Neural crest cell (in vitro differentiated cells): ENCODE results near the gene TTI1. TPM values are rescaled to one million over a fixed set of nuclear protein-coding genes. Genes with fewer than 3 reads are reported as not detected.

Experiments
- DNase-seq: peaks from one replicate; pipeline ENCODE4 v3.0.0; 2021; ENCODE audit warnings: low read depth, mixed read lengths, low spot score
- H3K27ac Mint-ChIP-seq: one replicate; pipeline ENCODE4 v1.8.0; 2021; ENCODE audit warnings: mild to moderate bottlenecking, mixed read lengths; ENCODE audit not compliant: unreplicated experiment
- H3K27me3 Mint-ChIP-seq: 2 replicates; pipeline ENCODE4 v1.8.0; 2021; ENCODE audit warnings: low read depth, mild to moderate bottlenecking, mixed read lengths
- H3K36me3 Mint-ChIP-seq: 2 replicates; pipeline ENCODE4 v1.8.0; 2021; ENCODE audit warnings: low read depth, mild to moderate bottlenecking, mixed read lengths
- H3K4me1 Mint-ChIP-seq: 2 replicates; pipeline ENCODE4 v1.8.0; 2021; ENCODE audit warnings: mixed read lengths
- H3K4me3 Mint-ChIP-seq: one replicate; pipeline ENCODE4 v1.8.0; 2021; ENCODE audit warnings: mild to moderate bottlenecking, mixed read lengths
- H3K9me3 Mint-ChIP-seq: 2 replicates; pipeline ENCODE4 v1.8.0; 2021; ENCODE audit warnings: mixed read lengths
- total RNA-seq: library from RNA; stranded (reverse); gene quantifications from 2 replicates; pipeline ENCODE4 v1.2.1, GENCODE V29; 2021
- TF ChIP-seq, protein P1 (sequence below): fragments of 200-600 bp; sonication (generic); conservative IDR thresholded peaks from 2 replicates; pipeline ENCODE4 v1.5.0; 2021; ENCODE audit warnings: antibody characterized with exemption, mild to moderate bottlenecking

TTI1 gene
- total RNA-seq, 1 donor from 2014 or later = 52.9 TPM

DNA sequence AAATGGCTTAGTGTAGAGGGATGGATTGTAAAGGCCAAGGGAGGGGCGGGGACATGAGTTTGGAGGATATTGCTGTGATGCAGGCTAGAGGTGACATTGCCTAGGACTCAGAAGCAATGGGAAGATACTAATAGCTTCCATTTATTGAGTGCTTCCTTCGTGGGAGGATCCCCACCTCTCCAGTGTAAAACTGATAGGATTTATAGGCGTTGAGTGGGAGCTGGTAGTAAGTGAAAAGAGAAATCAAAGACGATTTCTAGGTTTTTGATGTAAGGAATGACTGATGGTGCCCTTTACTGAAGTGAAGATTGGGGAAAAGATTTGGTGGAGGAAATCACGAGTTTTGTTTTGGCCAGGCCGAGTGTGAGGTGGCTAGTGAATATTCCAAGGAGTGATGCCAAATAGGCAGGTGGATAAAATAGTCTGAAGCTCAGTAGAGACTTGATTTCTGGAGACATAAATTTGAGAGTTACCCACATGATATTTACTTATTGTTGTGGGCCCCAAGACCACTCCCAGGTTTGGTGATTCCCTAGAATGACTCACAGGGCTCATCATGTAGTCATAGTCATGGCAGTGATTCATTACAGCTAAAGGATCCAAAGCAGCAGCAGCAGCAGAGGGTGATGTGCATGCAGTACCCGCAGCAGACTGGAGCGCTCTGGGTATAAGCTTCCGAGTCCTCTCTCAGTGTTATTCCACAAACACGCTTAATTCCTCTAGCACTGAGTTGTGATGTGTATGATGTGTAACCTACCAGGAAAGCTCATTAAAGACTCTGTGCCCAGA lies 10.4 kb upstream of the TTI1 start:
- Mint-ChIP-seq H3K9me3 (no peaks in the 10 kb centered on the region), H3K36me3 (peaks cover 7% of the 10 kb centered on the region), H3K27ac (no peak overlapping the region), H3K4me3 (no peak overlapping the region), H3K4me1 (peaks cover 14% of the 10 kb centered on the region), H3K27me3 (no peaks in the 10 kb centered on the region)
- TF ChIP-seq, protein P1, sequence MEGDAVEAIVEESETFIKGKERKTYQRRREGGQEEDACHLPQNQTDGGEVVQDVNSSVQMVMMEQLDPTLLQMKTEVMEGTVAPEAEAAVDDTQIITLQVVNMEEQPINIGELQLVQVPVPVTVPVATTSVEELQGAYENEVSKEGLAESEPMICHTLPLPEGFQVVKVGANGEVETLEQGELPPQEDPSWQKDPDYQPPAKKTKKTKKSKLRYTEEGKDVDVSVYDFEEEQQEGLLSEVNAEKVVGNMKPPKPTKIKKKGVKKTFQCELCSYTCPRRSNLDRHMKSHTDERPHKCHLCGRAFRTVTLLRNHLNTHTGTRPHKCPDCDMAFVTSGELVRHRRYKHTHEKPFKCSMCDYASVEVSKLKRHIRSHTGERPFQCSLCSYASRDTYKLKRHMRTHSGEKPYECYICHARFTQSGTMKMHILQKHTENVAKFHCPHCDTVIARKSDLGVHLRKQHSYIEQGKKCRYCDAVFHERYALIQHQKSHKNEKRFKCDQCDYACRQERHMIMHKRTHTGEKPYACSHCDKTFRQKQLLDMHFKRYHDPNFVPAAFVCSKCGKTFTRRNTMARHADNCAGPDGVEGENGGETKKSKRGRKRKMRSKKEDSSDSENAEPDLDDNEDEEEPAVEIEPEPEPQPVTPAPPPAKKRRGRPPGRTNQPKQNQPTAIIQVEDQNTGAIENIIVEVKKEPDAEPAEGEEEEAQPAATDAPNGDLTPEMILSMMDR = no peak
- DNase-seq = no peak

DNA sequence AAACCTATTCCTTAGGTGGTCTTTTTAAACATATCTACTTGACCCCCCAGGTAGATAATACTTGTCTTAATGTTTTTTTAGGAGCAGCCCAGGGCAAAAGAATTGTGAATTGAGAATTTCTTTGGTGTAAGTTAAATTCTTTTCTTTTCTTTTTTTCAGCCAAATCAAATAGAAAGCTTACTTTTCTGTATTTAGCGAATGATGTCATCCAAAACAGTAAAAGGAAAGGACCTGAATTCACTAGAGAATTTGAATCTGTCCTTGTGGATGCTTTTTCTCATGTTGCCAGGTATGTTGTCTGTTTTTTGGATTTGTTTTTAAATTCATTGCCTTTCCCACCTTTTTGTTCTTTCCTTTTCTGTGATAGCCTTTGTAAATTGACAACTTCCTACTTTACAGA lies 7.0 kb upstream of the TTI1 start:
- H3K36me3 Mint-ChIP-seq = peaks cover 14% of the 10 kb centered on the region
- TF ChIP-seq, protein P1 = no peak
- H3K9me3 Mint-ChIP-seq = no peaks in the 10 kb centered on the region
- H3K27ac Mint-ChIP-seq = no peak overlapping the region
- no peak for DNase-seq
- H3K4me1 Mint-ChIP-seq = peaks cover 20% of the 10 kb centered on the region
- no peaks in the 10 kb centered on the region for H3K27me3 Mint-ChIP-seq
- no peak overlapping the region for H3K4me3 Mint-ChIP-seq

GRCh38 chr20:38036366-38036765 lies 3.1 kb upstream of the TTI1 start:
- Mint-ChIP-seq H3K27ac (no peak overlapping the region), H3K27me3 (no peaks in the 10 kb centered on the region), H3K4me1 (peaks cover 48% of the 10 kb centered on the region), H3K36me3 (peaks cover 17% of the 10 kb centered on the region), H3K9me3 (no peaks in the 10 kb centered on the region), H3K4me3 (peak overlapping the region; percentile 98)
- TF ChIP-seq, protein P1 = no peak
- DNase-seq = no peak

GRCh38 chr20:38034961-38035360 lies 1.7 kb upstream of the TTI1 start:
- Mint-ChIP-seq H3K27me3 (no peaks in the 10 kb centered on the region), H3K4me3 (peak overlapping the region; percentile 98), H3K9me3 (peaks cover 3% of the 10 kb centered on the region), H3K36me3 (peaks cover 26% of the 10 kb centered on the region), H3K4me1 (peaks cover 57% of the 10 kb centered on the region), H3K27ac (peak overlapping the region; percentile 99)
- no peak for DNase-seq
- TF ChIP-seq, protein P1 = no peak

- peak overlapping the region; percentile 99 for H3K27ac Mint-ChIP-seq
These were observed 923 bp upstream of the TTI1 start for GRCh38 chr20:38034108-38034649.

More at GRCh38 chr20:38034108-38034649, 923 bp upstream of the TTI1 start:
- H3K4me1 Mint-ChIP-seq = peaks cover 60% of the 10 kb centered on the region
- H3K9me3 Mint-ChIP-seq = peaks cover 5% of the 10 kb centered on the region
- DNase-seq = no peak
- H3K4me3 Mint-ChIP-seq = peak overlapping the region; percentile 98
- TF ChIP-seq, protein P1 = no peak
- peaks cover 31% of the 10 kb centered on the region for H3K36me3 Mint-ChIP-seq
- H3K27me3 Mint-ChIP-seq = no peaks in the 10 kb centered on the region
